Tibial artery (tissue), 4 donors: ENCODE data around the gene MAPK1.
"Not testable (repeated sequence)": the region's sequence is repeated elsewhere in the genome, so short reads cannot be mapped to it uniquely, and the experiment has no call there.

Experiments used
- DNase-seq, 2 donors: peaks; one replicate each; pipeline ENCODE4 v3.0.0-alpha.2; 2019
- H3K27ac ChIP-seq, 2 donors: fragments of 200-600 bp; sonication (generic) in 1 of 2; 1 replicate in 1 of 2; 2 replicates in 1 of 2; pipeline ENCODE4 v1.5.1; 2018 to 2019; ENCODE audit warnings: mild to moderate bottlenecking in 1 of 2
- H3K27me3 ChIP-seq, 2 donors: fragments of 200-600 bp; sonication (generic) in 1 of 2; one replicate each; pipeline versions ENCODE4 v1.5.1 to v1.6.0; 2016 to 2019
- H3K36me3 ChIP-seq, 3 donors: fragments of 200-600 bp; sonication (generic) in 2 of 3; one replicate each; pipeline ENCODE4 v1.5.1; 2016 to 2019; ENCODE audit warnings: mild to moderate bottlenecking in 2 of 3
- H3K4me1 ChIP-seq, 4 donors: fragments of 200-600 bp; sonication (generic) in 2 of 4; 1 replicate in 3 of 4; 2 replicates in 1 of 4; pipeline ENCODE4 v1.5.1; 2016 to 2019
- H3K4me3 ChIP-seq, 2 donors: fragments of 200-600 bp; sonication (generic) in 1 of 2; 1 replicate in 1 of 2; 2 replicates in 1 of 2; pipeline ENCODE4 v1.5.1; 2018 to 2019; ENCODE audit warnings: mild to moderate bottlenecking in 2 of 2
- H3K9me3 ChIP-seq, 3 donors: fragments of 200-600 bp; sonication (generic) in 1 of 3; one replicate each; pipeline ENCODE4 v1.5.1; 2016 to 2019
- intact Hi-C: fragments of 100-400 bp; cut with DNase I; formaldehyde crosslinking; loops from one replicate; pipeline ENCODE4 v1.15.0; 2023; ENCODE audit warnings: low total_unique reads
- TF ChIP-seq, protein P1 (sequence below), 2 experiments: fragments of 200-600 bp in 1 of 2; fragments of 450-650 bp in 1 of 2; IDR thresholded peaks; one replicate each; pipeline ENCODE4 v1.5.1; 2017 to 2019; ENCODE audit warnings: antibody characterized with exemption in 2 of 2, mild to moderate bottlenecking in 1 of 2, moderate library complexity in 1 of 2

The MAPK1 gene

DNA sequence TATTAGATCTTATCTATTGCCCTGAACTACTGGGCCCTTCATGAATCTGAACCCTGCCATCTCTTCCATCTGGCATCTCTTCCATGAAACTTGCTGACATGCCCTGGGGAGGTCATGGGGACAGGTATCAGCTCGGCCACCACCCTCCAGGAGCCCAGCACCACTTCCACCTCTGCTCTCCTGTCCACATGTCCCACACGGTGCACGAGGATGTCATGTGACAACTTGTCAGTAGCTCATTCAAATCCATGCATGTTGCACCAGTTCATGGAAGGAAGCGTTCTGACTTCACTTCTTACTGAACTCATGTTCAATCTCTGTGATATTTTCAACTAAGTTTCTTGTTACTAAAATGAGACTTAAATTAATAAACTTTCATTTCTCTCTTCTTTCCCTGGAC, 148.4 kb downstream of the MAPK1 start:
- TF ChIP-seq, protein P1, sequence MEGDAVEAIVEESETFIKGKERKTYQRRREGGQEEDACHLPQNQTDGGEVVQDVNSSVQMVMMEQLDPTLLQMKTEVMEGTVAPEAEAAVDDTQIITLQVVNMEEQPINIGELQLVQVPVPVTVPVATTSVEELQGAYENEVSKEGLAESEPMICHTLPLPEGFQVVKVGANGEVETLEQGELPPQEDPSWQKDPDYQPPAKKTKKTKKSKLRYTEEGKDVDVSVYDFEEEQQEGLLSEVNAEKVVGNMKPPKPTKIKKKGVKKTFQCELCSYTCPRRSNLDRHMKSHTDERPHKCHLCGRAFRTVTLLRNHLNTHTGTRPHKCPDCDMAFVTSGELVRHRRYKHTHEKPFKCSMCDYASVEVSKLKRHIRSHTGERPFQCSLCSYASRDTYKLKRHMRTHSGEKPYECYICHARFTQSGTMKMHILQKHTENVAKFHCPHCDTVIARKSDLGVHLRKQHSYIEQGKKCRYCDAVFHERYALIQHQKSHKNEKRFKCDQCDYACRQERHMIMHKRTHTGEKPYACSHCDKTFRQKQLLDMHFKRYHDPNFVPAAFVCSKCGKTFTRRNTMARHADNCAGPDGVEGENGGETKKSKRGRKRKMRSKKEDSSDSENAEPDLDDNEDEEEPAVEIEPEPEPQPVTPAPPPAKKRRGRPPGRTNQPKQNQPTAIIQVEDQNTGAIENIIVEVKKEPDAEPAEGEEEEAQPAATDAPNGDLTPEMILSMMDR (IDR thresholded peaks at IDR 0.05) = no peak
- H3K4me1 ChIP-seq = no peaks in the 10 kb centered on the region
- no peaks in the 10 kb centered on the region for H3K9me3 ChIP-seq
- H3K27ac ChIP-seq = no peak overlapping the region
- intact Hi-C loops = no loop called here
- DNase-seq = no peak
- H3K27me3 ChIP-seq = no peaks in the 10 kb centered on the region
- H3K36me3 ChIP-seq = no peaks in the 10 kb centered on the region
- H3K4me3 ChIP-seq = no peak overlapping the region

DNA sequence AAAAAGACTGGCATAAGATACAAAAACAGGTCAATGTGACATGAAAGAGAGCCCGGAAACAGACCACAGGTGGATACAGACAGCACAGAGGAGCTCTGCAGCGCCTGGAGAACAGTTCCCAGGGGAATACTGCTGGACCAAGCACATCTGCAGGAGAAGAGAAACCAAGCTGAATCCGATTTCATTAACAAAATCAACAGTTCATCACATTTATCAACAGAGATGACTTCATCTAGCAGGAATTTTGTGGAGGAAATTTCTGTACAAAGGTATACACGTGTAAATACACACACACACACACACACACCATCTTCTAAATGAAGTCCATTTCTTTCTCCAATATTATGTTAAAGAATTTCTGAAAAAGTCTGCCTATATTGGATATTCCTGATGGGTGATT, 148.9 kb downstream of the MAPK1 start:
- Histone ChIP-seq H3K9me3 (no peaks in the 10 kb centered on the region), H3K27ac (no peak overlapping the region), H3K4me1 (peaks cover 0 to under 1% (median under 1%) of the 10 kb centered on the region in 4 donors), H3K36me3 (no peaks in the 10 kb centered on the region), H3K4me3 (no peak overlapping the region), H3K27me3 (no peaks in the 10 kb centered on the region)
- TF ChIP-seq, protein P1 (IDR thresholded peaks at IDR 0.05) = no peak
- DNase-seq = no peak
- intact Hi-C loops = no loop called here

DNA sequence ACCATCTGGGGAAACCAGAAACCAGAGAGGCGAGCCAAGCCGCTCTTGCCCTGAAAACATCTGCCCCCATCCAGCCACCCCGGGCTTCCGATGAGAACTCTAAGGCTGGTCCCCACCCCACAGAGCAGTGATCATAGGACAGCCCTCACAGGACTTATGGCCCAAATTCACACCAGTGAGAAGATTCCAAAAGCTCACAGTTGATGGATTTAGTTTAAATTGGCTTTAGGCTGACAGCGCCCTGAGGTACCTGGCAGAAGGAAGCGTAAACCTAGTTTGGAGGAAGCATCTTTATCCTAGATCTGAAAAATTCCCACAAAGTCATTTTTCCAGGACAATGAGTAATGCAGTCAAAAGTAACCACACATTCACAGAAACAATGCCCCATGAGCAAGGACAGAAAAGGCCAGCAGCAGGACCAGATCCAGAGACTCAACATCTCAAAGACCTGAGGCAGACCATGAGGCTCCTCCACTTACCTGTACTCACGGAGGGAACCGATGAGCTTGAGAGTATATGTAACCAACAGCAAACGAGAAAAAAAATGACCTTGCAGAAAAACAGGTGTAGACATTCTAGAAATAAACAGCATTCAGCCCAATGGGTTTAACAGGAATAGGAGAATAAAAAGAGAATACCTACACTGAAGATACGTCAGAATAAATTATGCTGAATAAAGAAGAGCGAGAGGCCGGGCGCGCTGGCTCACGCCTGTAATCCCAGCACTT, 150.9 kb downstream of the MAPK1 start:
- intact Hi-C loops, H3K27ac ChIP-seq, H3K4me3 ChIP-seq, H3K27me3 ChIP-seq, H3K9me3 ChIP-seq, H3K4me1 ChIP-seq, DNase-seq, H3K36me3 ChIP-seq: not testable (repeated sequence)

DNA sequence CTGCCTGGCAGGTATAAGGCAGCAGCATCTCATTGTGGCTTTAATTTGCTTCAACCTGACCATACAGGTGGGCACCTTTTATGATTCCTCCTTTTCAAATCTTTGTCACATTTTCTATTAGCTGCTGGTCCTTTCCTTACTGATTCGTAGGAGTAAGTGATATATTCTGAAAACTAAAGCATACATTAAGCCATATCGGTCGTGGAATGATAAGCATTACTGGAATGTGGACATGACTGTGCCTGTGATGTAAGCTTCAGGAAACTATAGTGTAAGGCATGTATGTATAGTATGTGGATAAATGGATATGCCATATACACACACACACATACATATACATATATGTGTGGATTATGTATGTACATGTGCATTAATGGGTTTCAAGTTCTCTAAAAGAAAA, 152.7 kb downstream of the MAPK1 start:
- H3K27me3 ChIP-seq = no peaks in the 10 kb centered on the region
- H3K9me3 ChIP-seq = no peaks in the 10 kb centered on the region
- TF ChIP-seq, protein P1 (IDR thresholded peaks at IDR 0.05) = no peak
- H3K4me3 ChIP-seq = no peak overlapping the region
- peaks cover 0 to 9% (median 0%) of the 10 kb centered on the region in 3 donors for H3K36me3 ChIP-seq
- intact Hi-C loops = loop anchor here (5.0 kb wide), 1 partner anchor 238 kb away; the partner anchor contains the start of gene PPM1F
- H3K4me1 ChIP-seq = peaks cover 0 to 4% (median 2%) of the 10 kb centered on the region in 4 donors
- H3K27ac ChIP-seq = no peak overlapping the region
- no peak for DNase-seq

DNA sequence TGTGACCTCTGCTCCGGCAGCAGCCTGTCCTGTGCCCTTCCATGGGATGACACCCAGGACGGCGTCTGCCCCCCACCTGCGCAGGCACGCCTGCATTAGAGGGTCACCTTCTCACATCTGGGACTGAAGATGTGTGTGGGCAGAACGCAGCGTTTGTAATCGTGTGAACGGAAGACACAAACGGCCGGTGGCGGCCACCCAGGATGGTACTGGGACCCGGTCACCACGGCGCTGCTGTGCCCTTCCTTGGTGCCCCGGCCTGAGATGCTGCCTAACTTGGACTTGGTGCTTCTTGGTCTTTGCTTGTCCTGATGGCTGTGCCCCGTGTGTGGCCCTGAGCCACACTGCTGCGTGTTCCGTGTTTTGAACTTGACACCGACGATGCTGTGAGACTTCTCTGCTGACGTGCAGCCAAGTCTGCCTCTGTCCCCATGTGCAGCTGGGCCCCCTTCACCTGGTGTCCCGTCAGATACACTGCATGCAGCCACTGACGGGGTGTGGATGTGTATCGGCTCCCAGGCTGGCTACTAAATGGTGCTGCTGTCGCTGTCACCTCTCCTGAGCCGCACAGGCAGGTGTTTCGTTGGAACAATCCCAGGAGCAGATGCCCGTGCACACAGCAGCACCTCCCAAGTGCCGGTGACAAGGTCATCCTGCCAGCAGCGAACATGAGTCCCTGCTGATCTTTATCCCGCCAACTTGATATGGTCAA, 153.2 kb downstream of the MAPK1 start:
- intact Hi-C loops = loop anchor here (5.0 kb wide), 1 partner anchor 238 kb away; the partner anchor contains the start of gene PPM1F
- Histone ChIP-seq H3K9me3 (no peaks in the 10 kb centered on the region), H3K27me3 (no peaks in the 10 kb centered on the region), H3K36me3 (peaks cover 0 to 12% (median 0%) of the 10 kb centered on the region in 3 donors), H3K27ac (no peak overlapping the region), H3K4me3 (no peak overlapping the region), H3K4me1 (peaks cover 0 to 4% (median 2%) of the 10 kb centered on the region in 4 donors)
- no peak for DNase-seq
- TF ChIP-seq, protein P1 (IDR thresholded peaks at IDR 0.05) = no peak
